ES-I3 (cell line): ENCODE results near the gene ARHGAP45.
"Not testable (repeated sequence)": the region's sequence is repeated elsewhere in the genome, so short reads cannot be mapped to it uniquely, and the experiment has no call there.

ENCODE experiments used
- H3K36me3 ChIP-seq: 2 replicates; pipeline ENCODE4 v1.6.1; 2013; ENCODE audit warnings: mild to moderate bottlenecking, low read length, control low read depth, moderate library complexity; ENCODE audit not compliant: insufficient read depth
- H3K4me1 ChIP-seq: 2 replicates; pipeline ENCODE4 v1.6.1; 2013; ENCODE audit warnings: mild to moderate bottlenecking, control low read depth, low read length; ENCODE audit not compliant: insufficient read depth
- H3K9ac ChIP-seq: 2 replicates; pipeline ENCODE4 v1.6.1; 2013; ENCODE audit warnings: low read depth, mild to moderate bottlenecking, low read length, moderate library complexity
- H3K9me3 ChIP-seq: 2 replicates; pipeline ENCODE4 v1.6.1; 2013; ENCODE audit warnings: mild to moderate bottlenecking, low read length, moderate library complexity; ENCODE audit not compliant: control insufficient read depth, insufficient read depth

Gene ARHGAP45

DNA sequence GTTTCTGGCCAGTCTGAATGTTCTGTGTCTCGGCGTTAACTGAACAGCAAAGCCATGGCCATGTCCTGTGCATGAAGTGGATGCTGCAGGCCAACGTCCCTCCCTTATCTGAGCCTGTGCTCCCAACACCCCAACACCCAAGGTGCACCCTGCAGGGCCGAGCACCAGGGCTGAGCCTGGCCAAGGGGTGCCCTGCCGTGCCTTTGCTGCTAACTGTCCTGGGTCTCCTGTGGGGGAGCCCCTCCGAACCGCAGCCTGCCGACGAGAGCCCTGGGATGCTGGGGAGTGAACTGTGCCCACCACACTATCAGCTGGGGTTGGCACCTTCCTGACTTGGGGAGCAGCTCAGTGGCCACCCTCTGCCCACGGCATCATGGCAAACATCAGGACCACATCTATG, 54.4 kb downstream of the ARHGAP45 start:
- H3K36me3 ChIP-seq, result peaks cover 12% of the 10 kb centered on the region
- H3K9ac ChIP-seq, result no peak overlapping the region
- H3K9me3 ChIP-seq, result no peaks in the 10 kb centered on the region
- no peaks in the 10 kb centered on the region for H3K4me1 ChIP-seq

DNA sequence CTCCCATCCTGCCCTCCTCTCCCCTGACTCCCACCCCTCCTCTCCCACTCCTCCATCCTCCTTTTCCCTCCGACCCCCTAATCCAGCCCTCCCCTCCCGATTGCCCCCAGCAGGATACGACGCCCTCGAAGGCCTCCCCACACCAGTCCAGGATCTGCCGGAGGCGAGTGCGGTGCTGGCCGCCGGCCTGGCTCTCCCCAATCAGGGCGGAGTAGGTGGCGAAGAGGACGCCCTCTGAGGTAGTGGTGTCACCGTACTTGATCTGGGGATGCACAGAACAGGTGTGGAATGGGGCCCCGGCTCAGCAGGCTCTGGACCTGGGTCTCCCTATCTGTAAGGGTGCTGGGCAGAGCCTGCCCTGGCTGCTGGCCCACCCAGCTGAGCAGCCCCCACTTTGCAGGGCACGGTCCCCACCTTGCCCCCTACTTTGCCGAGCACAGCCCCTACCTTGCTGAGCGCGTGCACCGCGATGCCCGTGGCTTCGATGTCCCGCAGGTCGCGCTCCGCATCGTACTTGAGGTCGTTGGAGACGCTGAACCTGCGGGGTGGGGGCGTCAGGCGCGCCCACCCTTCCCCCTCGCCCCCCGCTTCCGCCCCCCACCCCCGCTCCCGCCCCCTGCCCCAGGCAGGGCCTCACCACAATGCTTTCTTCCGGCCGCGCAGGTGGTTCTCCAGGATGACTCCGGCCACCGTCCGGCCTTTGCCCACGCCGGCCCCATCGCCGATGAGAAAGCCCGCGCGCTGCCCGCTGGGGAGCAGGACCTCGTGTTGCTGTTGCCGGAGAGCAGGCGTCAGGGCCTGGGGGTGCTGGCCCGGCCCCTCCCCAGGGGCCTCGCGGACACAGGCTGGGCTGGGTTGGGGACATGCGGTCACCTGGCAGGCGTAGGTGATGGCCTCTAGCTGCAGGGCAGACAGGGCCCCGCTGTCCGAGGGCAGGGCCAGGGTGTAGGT, 55.3 kb downstream of the ARHGAP45 start:
- H3K9ac ChIP-seq, result no peak overlapping the region
- no peaks in the 10 kb centered on the region for H3K9me3 ChIP-seq
- no peaks in the 10 kb centered on the region for H3K4me1 ChIP-seq
- H3K36me3 ChIP-seq, result peaks cover 12% of the 10 kb centered on the region

DNA sequence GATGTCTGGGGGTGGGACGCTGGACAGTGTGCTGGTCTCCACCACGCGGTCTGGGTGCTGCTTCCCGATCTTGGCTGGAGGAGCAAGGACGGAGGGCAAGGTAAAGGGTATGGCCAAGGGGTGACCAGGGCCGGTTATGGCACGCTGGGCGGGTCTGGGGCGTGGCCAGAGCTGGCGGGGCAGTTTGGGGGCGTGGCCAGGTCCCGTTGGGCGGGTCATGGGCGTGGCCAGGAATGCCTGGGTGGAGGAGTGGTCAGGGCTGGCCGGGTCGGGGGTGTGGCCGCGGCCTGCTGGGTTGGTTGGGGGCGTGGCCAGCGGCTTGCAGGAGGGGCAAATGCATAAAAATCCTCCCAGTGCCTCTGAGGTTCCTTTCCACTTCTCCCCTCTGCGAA, 56.0 kb downstream of the ARHGAP45 start:
- H3K9me3 ChIP-seq, result no peaks in the 10 kb centered on the region
- H3K9ac ChIP-seq, result no peak overlapping the region
- H3K36me3 ChIP-seq, result peaks cover 12% of the 10 kb centered on the region
- H3K4me1 ChIP-seq, result no peaks in the 10 kb centered on the region

DNA sequence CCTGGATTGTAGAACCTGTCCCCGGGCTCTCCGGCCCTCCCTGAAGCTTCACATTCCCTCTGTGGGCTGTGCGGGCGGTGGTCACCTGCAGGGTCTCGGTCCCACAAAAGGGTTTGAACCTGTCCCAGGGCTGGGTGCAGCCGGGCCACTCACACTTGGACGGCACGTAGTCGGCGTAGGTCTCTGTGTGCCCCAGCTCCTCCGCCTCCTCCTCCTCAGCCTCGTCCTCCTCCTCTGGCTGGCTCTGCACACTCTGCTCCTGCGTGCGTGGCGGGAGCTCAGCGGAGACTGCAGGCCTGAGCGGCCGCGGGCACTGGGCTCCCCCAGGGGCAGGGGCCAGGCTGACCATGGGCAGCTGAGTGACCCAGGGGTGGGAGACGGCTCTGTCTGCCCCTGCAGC, 56.4 kb downstream of the ARHGAP45 start:
- Histone ChIP-seq H3K36me3 (peaks cover 12% of the 10 kb centered on the region), H3K9ac (no peak overlapping the region), H3K9me3 (no peaks in the 10 kb centered on the region), H3K4me1 (no peaks in the 10 kb centered on the region)

DNA sequence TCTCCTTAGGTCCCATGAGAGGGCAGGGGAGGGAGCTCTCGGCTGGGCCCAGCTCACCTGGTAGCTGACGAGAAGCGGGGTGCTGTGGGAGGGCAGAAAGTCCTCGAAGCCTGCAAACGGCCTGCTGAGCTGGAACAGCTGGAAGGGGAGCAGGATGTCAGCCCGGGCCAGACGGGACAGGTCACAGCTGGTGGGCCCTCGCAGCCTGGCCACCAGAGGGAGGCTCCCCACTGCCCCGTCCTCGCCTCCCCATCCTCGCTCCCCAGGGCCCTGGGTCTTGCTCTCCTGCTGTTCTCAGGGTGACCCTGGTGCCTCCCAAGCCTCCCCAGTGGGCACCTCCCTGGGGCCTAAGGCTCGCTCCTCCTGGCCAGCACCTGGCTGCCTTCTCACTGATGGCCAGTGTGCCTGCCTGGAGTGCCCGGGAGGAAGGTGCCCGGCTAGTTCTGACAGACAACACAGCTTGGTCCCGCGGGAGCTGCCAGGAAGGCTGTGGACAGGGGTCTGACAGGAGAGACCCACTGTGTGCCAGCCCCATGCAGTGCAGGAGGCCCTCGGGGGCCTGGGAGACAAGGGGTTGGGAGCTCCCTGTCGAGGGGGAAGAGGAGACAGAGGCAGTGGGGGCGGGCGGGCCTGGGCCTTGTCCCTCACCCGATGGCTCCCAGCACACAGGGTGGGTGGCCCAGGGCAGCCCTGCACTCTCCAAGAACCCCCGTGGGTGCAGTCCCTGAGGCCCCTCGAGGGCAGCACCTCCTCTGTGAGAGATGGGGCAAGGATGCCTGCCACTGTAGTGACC, 57.1 kb downstream of the ARHGAP45 start:
- peaks cover 12% of the 10 kb centered on the region for H3K36me3 ChIP-seq
- H3K4me1 ChIP-seq, result no peaks in the 10 kb centered on the region
- no peak overlapping the region for H3K9ac ChIP-seq
- H3K9me3 ChIP-seq, result no peaks in the 10 kb centered on the region

DNA sequence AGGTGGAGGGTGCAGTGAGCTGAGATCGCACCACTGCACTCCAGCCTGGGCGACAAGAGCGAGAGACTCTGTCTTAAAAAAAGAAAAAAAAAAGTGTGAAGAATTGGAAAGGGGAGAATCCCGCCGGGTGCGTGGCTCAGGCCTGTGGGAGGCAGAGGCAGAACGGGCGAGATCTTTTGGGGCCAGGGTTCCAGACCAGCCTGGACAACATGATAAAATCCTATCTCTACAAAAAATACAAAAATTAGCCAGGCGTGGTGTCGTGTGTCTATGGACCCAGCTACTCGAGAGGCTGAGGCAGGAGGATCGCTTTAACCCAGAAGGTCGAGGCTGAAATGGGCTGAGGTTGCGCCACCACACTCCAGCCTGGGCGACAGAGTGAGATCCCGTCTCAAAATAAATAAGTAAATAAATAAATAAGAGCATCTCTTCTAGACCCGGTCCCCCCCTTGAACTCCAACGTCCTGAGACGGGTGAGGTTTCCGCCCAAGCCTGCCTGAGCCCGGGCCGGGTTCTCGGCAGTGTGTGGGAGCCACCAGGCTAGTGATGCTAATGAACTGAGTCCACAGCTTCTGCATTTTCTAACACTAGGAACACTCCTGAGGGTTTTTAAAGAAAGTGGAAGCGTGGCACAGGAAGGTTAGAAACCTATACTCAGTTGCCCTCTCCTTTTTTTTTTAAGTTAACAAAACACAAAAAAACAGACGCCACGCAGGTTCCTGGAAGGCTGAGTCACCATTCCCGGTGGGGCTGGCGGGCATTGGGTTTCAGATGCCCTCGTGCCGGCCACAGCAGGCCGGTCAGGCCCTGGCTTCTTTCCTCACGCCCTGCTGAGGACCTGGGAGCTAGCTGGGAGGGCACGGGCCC, 58.9 kb downstream of the ARHGAP45 start:
- H3K9ac ChIP-seq, result no peak overlapping the region
- peaks cover 8% of the 10 kb centered on the region for H3K36me3 ChIP-seq
- H3K9me3 ChIP-seq, result no peaks in the 10 kb centered on the region
- H3K4me1 ChIP-seq, result no peaks in the 10 kb centered on the region

DNA sequence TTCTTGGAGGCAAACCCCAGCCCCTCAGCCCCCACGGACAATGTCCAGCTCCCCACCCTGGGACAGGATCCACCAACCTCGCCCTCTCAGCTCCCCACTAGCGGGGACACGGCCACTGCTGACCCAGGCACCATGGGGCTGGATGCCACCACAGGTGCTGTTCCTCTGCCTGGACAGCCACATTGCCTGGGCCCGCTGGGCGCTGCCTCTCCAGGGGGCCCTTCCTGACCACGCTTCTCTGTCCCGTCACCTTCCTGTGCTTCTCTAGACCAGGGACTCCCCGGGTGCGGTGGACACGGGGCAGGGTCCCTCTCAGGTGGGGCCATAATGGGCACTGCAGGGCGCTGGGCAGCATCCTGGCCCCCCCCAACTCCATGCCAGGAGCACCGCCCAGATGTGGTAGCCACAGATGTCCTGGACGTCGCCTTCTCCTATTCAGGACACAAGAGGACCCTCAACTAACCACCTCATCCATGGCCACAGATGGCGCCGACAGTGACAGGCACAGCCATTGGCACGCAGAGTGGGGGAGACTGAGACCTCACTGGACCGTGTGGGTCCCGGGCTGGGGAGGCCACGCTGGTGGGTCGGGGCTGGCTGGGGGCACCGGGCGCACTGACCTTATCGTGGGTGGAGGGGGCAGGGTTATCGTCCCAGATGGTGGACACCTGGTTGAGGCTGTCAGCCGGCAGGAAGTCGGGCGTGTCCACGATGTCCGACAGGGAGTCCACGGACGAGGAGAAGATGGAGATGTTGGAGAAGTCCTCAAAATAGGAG, 60.2 kb downstream of the ARHGAP45 start:
- H3K36me3 ChIP-seq, result peaks cover 3% of the 10 kb centered on the region

DNA sequence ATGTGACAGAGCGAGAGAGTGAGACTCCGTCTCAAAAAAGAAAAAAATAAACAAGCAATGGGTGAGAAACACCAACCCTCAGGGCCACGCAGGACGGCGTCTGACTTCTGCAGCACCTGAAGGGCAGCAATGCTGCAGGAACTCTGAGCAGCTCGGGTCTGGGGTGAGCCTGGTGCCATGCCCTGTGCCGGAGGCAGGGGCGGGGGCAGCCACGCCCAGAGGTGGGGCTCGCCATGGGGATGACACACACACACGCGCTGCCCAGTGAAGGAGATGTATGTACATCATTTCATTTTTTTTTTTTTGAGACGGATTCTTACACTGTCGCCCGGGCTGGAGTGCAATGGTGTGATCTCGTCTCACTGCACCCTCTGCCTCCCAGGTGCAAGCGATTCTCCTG, 61.1 kb downstream of the ARHGAP45 start:
- Histone ChIP-seq H3K36me3 (no peaks in the 10 kb centered on the region; the same call in 1 of the 2 replicates), H3K9ac (no peak overlapping the region), H3K4me1 (no peaks in the 10 kb centered on the region; the same call in 1 of the 2 replicates), H3K9me3 (no peaks in the 10 kb centered on the region)

More for the DNA sequence above, 60.2 kb downstream of the ARHGAP45 start:
- H3K4me1 ChIP-seq, result no peaks in the 10 kb centered on the region; the same call in 1 of the 2 replicates
- no peak overlapping the region for H3K9ac ChIP-seq
- H3K9me3 ChIP-seq, result no peaks in the 10 kb centered on the region

DNA sequence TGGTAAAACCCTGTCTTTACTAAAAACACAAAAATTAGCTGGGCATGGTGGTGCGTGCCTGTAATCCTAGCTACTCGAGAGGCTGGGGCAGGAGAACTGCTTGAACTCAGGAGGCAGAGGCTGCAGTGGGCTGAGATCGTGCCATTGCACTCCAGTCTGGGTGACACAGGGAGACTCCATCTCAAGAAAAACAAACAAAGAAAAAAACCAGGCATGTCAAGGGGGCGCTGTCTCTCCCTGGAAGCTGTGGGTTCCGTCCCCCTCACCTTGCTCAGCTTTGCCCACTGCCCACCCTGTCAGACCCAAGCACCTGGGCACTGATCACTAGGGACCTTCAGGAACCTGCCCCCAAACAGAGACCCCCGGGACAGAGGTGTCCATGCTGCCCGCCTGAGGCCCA, 62.1 kb downstream of the ARHGAP45 start:
- not testable (repeated sequence) for H3K9me3 ChIP-seq, H3K4me1 ChIP-seq, H3K9ac ChIP-seq, H3K36me3 ChIP-seq

DNA sequence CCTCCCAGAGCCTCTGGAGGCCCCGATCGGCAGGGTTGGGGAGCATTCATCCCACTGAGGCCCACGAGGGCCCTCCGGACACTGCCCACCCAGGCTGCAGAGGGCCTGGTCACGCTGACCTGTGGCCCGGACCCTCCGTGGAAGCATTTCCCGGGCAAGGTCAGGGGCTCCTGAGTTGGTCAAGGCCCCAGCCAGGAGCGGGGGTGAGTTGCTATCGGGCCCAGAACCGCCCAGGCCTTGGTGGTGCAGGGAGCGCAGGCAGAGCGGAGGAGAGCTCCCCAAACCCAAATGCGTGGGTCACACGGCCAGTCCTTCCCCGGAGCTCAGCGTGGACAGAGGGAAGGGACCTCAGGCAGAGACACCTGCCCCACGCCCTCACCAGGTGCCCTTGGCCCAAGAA, 62.6 kb downstream of the ARHGAP45 start:
- Histone ChIP-seq H3K9ac (no peak overlapping the region), H3K36me3 (no peaks in the 10 kb centered on the region; the same call in 1 of the 2 replicates)

DNA sequence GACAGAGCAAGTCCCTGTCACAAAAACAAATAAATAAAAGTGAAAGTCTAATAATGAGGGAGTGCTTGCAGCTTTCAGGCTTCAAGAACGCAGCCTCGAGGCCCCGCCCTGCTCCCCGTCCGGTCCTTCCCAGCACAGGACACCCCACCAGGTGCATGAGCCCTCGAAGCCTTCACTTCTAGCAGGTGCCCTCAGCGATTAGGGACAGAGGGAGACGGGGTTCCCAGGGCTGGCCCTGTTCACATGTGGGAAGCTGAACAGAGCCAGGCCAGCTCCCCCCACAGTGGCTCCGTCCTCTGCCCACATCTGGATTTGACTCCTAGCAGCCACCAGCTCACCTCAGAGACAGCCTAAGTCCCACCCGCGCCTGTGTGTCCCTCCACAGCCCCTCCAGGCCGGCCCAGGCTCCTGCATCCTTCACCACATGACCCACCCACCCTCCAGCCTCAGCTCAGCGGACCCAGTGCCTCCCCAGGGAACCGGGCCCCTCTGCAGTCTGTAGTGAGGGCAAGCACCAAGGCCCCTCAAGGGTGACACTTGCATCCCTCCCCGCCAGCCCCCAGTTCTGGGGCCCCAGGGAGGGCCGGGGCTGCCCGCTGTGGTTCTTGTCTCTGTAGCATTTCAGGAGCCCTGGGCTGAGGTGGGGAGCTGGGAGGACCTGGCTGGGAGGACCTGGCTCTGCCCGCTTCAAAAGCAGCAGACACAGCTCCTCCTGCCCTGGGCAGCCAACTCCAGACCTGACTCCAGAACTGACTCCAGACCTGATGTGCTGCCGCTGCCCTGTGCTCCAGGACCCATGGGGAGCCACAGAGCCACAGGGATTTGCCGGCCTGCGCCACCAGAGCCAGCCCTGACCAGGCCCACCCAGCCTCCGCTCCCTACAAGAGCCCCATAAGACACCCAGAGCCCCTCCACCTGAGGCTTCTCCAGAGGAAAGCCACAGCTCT, 64.1 kb downstream of the ARHGAP45 start:
- H3K9me3 ChIP-seq, result no peaks in the 10 kb centered on the region
- no peaks in the 10 kb centered on the region; the same call in 1 of the 2 replicates for H3K4me1 ChIP-seq
- H3K36me3 ChIP-seq, result no peaks in the 10 kb centered on the region
- H3K9ac ChIP-seq, result peak overlapping the region; percentile 62

More for the DNA sequence above, 62.6 kb downstream of the ARHGAP45 start:
- H3K9me3 ChIP-seq, result no peaks in the 10 kb centered on the region
- no peaks in the 10 kb centered on the region; the same call in 1 of the 2 replicates for H3K4me1 ChIP-seq

DNA sequence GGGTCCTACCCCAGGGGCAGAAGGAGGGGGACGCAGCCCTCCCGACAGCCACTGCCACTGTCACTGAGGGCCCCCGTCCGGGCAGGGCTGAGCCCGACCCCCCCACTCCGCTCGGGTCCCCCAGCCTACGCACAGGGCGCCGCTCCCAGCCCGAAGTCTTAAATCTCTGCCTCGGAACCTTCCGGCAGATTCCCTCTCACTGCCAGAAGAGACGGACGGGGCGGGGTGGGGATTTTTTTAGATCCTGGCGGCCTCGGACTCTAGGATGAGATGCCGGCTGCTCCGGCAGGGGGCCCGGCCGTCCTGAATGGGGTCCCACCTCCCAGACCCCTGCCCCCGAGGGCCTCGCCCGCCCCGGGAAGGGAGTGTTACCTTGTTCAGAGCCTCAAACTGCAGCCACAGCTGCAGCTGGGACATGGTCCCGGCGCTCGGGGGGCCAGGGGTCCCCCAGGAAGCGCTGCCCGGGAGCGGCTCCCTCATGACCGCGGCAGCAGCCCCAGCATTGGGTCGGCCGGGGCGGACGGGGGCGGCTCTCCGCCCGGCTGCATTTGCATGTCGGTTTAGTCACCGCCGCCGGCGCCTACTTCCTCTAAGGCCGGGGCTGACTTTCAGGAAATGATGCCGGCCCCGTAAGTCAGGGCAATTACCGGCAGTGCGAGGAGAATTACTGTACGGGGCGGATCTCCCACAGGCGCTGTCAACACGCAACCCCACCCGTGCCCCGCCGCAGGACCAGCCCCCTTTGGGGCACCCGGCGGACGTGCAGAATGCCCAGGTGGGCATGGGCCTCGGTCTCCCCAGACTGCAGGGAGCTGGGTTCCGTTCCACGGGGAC, 65.0 kb downstream of the ARHGAP45 start:
- peak overlapping the region; percentile 62 for H3K9ac ChIP-seq
- H3K4me1 ChIP-seq, result no peaks in the 10 kb centered on the region; the same call in 1 of the 2 replicates
- H3K36me3 ChIP-seq, result no peaks in the 10 kb centered on the region
- no peaks in the 10 kb centered on the region for H3K9me3 ChIP-seq
